ENCODE results near the gene ATXN7L3.

Gene ATXN7L3

GRCh38 chr17:44217738-44218343, 18.2 kb upstream of the ATXN7L3 start:
- Histone ChIP-seq H3K4me2 (ENCODE audit: low read depth, low read length) (peak overlapping the region; percentile 95), H3K4me3 (ENCODE audit: low read length) (peak overlapping the region; percentile 71), H3K9me3 (replicated peaks; ENCODE audit: insufficient read depth, low read length) (no peaks in the 10 kb centered on the region), H4K20me1 (ENCODE audit: insufficient read depth, low read length) (no peaks in the 10 kb centered on the region), H3F3A (ENCODE audit: insufficient read depth, low read length) (peaks cover 30% of the 10 kb centered on the region; the same call in 1 of the 2 replicates), H3K36me3 (replicated peaks; ENCODE audit: insufficient read depth, low read length) (peaks cover 14% of the 10 kb centered on the region), H2AFZ (ENCODE audit: low read length) (no peak overlapping the region), H3K79me2 (ENCODE audit: low read length) (peaks cover 56% of the 10 kb centered on the region), H3K9me2 (replicated peaks; ENCODE audit: insufficient read depth, low read length) (no peaks in the 10 kb centered on the region), H3K27ac (ENCODE audit: low read length) (peak overlapping the region; percentile 61; the same call in 1 of the 2 replicates), H3K9ac (ENCODE audit: low read length) (peak overlapping the region; percentile 89), H3K4me1 (ENCODE audit: low read length) (peaks cover 18% of the 10 kb centered on the region), H3K27me3 (replicated peaks; ENCODE audit: insufficient read depth, low read length) (no peaks in the 10 kb centered on the region)
- TF ChIP-seq EZH2phosphoT487 (IDR thresholded peaks at IDR 0.05; ENCODE audit: low read length) (no peak), CTCF (IDR thresholded peaks at IDR 0.05; ENCODE audit: low read length) (no peak), EZH2 (optimal IDR thresholded peaks at IDR 0.05; ENCODE audit: low read depth, low read length) (no peak)
- DNase-seq: peak; percentile 30

GRCh38 chr17:44216694-44217093, 17.0 kb upstream of the ATXN7L3 start:
- H3K4me2 ChIP-seq (ENCODE audit: low read depth, low read length): peak overlapping the region; percentile 95
- peaks cover 14% of the 10 kb centered on the region for H3K36me3 ChIP-seq (replicated peaks; ENCODE audit: insufficient read depth, low read length)
- no peaks in the 10 kb centered on the region for H3K9me2 ChIP-seq (replicated peaks; ENCODE audit: insufficient read depth, low read length)
- H2AFZ ChIP-seq (ENCODE audit: low read length): no peak overlapping the region
- H3F3A ChIP-seq (ENCODE audit: insufficient read depth, low read length): peaks cover 27% of the 10 kb centered on the region; the same call in 1 of the 2 replicates
- H3K9me3 ChIP-seq (replicated peaks; ENCODE audit: insufficient read depth, low read length): no peaks in the 10 kb centered on the region
- peak overlapping the region; percentile 89; the same call in 1 of the 2 replicates for H3K9ac ChIP-seq (ENCODE audit: low read length)
- DNase-seq: no peak
- no peaks in the 10 kb centered on the region for H4K20me1 ChIP-seq (ENCODE audit: insufficient read depth, low read length)
- H3K4me1 ChIP-seq (ENCODE audit: low read length): peaks cover 18% of the 10 kb centered on the region
- H3K27ac ChIP-seq (ENCODE audit: low read length): peak overlapping the region; percentile 61; the same call in 1 of the 2 replicates
- H3K27me3 ChIP-seq (replicated peaks; ENCODE audit: insufficient read depth, low read length): no peaks in the 10 kb centered on the region
- TF ChIP-seq EZH2phosphoT487 (IDR thresholded peaks at IDR 0.05; ENCODE audit: low read length) (no peak), EZH2 (optimal IDR thresholded peaks at IDR 0.05; ENCODE audit: low read depth, low read length) (no peak), CTCF (IDR thresholded peaks at IDR 0.05; ENCODE audit: low read length) (no peak)
- H3K4me3 ChIP-seq (ENCODE audit: low read length): peak overlapping the region; percentile 71
- H3K79me2 ChIP-seq (ENCODE audit: low read length): peaks cover 52% of the 10 kb centered on the region

- Histone ChIP-seq H3K27ac (ENCODE audit: low read length) (peak overlapping the region; percentile 61; the same call in 1 of the 2 replicates), H3K36me3 (replicated peaks; ENCODE audit: insufficient read depth, low read length) (peaks cover 14% of the 10 kb centered on the region), H3K79me2 (ENCODE audit: low read length) (peaks cover 47% of the 10 kb centered on the region), H3K4me3 (ENCODE audit: low read length) (peak overlapping the region; percentile 71), H3F3A (ENCODE audit: insufficient read depth, low read length) (peaks cover 24% of the 10 kb centered on the region; the same call in 1 of the 2 replicates), H2AFZ (ENCODE audit: low read length) (no peak overlapping the region), H3K27me3 (replicated peaks; ENCODE audit: insufficient read depth, low read length) (no peaks in the 10 kb centered on the region), H3K9me2 (replicated peaks; ENCODE audit: insufficient read depth, low read length) (no peaks in the 10 kb centered on the region), H3K4me2 (ENCODE audit: low read depth, low read length) (peak overlapping the region; percentile 95), H4K20me1 (ENCODE audit: insufficient read depth, low read length) (no peaks in the 10 kb centered on the region), H3K9me3 (replicated peaks; ENCODE audit: insufficient read depth, low read length) (no peaks in the 10 kb centered on the region), H3K9ac (ENCODE audit: low read length) (peak overlapping the region; percentile 89; the same call in 1 of the 2 replicates), H3K4me1 (ENCODE audit: low read length) (peaks cover 23% of the 10 kb centered on the region)
- no peak for DNase-seq
- TF ChIP-seq EZH2 (optimal IDR thresholded peaks at IDR 0.05; ENCODE audit: low read depth, low read length) (no peak), CTCF (IDR thresholded peaks at IDR 0.05; ENCODE audit: low read length) (no peak), EZH2phosphoT487 (IDR thresholded peaks at IDR 0.05; ENCODE audit: low read length) (no peak)
Observed at GRCh38 chr17:44216173-44216572, 16.5 kb upstream of the ATXN7L3 start.

Measured in MM.1S (cell line).